GM19043 (cell line): Measurements from ENCODE around the gene TMPRSS7.

Experiments used
- ATAC-seq: cut with Tn5 transposase; IDR thresholded peaks from one replicate; pipeline ENCODE4 v1.9.1; 2021; ENCODE audit warnings: low read depth; ENCODE audit not compliant: unreplicated experiment

TMPRSS7 gene

GRCh38 chr3:112124907-112125607 lies 90.5 kb downstream of the TMPRSS7 start:
- no peak for ATAC-seq

DNA sequence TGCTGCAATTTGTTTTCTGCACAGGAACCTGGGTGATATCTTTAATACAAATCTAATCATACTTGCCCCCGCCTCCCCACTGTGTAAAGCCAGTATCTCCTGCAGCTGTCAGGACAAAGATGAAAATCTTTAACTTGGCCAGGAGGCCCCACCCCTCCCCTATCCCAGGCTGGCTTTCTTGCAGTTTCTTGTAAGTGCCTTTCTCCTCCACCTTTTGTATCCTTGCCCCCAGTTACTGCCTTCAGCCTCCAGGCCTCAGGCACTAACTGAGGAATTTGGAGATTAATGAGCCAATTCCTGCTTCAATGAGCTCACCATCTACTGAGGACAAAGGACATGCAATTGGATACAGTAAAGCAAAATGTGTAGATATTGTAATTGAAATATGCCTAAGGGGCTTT lies 92.0 kb downstream of the TMPRSS7 start:
- no peak for ATAC-seq

GRCh38 chr3:112127522-112128494 lies 93.3 kb downstream of the TMPRSS7 start:
- ATAC-seq = no peak

- peak; percentile 53 for ATAC-seq
Observed at GRCh38 chr3:112128843-112129727, 94.5 kb downstream of the TMPRSS7 start.

- ATAC-seq = no peak
Observed at GRCh38 chr3:112129925-112130637, 95.5 kb downstream of the TMPRSS7 start.

DNA sequence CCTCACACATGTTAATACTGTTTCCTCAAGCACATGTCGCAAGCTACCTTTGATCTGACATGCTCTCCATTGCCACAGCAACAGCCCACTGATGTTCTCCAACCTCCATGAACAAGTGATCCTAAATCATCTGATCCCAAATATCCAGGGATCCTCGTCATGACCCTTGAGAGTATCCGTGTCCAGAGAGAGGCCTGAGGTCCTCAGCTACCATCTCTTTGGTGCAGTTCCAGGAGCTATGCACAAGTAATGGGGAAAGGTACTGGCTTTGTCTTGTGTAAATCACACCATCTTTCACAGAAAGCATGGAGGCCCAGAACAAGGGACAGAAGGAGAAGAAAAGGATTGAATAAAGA lies 96.1 kb downstream of the TMPRSS7 start:
- ATAC-seq = no peak
